Stimulated activated naive CD8-positive, alpha-beta T cell treated with anti-CD3 and anti-CD28 coated beads, Interleukin-15, Interleukin-2, amounts not matched to agents 100 ng/mL and 50 ng/mL, for 24 hours (primary cell): Measurements from ENCODE around the gene MAST1.
A peak's percentile ranks its signal among the peaks of the same experiment; 100 is the strongest.

Experiments used
- H3K27ac Mint-ChIP-seq: one replicate; pipeline ENCODE4 v1.8.0; 2021; ENCODE audit warnings: mild to moderate bottlenecking, mixed read lengths
- H3K27me3 Mint-ChIP-seq: one replicate; pipeline ENCODE4 v1.8.0; 2021; ENCODE audit warnings: mixed read lengths
- H3K36me3 Mint-ChIP-seq: one replicate; pipeline ENCODE4 v1.8.0; 2021; ENCODE audit warnings: low read depth, mixed read lengths
- H3K4me1 Mint-ChIP-seq: one replicate; pipeline ENCODE4 v1.8.0; 2021; ENCODE audit warnings: low read depth, mixed read lengths
- H3K4me3 Mint-ChIP-seq: one replicate; pipeline ENCODE4 v1.8.0; 2021; ENCODE audit warnings: mild to moderate bottlenecking, mixed read lengths
- H3K9me3 Mint-ChIP-seq: one replicate; pipeline ENCODE4 v1.8.0; 2021; ENCODE audit warnings: mixed read lengths

MAST1 gene

DNA sequence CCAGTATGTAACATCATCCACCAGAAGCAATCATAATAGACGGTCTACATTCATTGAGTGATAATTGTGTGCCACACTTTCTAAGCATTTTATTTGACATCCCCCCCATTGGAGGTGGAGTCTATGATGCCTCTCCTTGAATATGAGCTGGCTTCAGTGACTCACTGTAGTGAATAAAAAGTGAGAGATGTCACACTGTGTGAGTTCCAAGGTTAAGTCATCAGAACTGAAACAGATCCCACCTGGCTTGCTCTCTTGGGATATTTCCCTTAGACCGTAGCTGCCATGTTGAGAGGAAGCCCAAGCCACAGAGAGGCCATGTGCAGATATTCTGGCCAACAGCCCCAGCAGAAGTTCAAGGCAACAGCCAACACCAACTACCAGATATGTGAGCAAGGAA, 16.6 kb upstream of the MAST1 start:
- H3K36me3 Mint-ChIP-seq = no peaks in the 10 kb centered on the region
- peaks cover 6% of the 10 kb centered on the region for H3K4me1 Mint-ChIP-seq

DNA sequence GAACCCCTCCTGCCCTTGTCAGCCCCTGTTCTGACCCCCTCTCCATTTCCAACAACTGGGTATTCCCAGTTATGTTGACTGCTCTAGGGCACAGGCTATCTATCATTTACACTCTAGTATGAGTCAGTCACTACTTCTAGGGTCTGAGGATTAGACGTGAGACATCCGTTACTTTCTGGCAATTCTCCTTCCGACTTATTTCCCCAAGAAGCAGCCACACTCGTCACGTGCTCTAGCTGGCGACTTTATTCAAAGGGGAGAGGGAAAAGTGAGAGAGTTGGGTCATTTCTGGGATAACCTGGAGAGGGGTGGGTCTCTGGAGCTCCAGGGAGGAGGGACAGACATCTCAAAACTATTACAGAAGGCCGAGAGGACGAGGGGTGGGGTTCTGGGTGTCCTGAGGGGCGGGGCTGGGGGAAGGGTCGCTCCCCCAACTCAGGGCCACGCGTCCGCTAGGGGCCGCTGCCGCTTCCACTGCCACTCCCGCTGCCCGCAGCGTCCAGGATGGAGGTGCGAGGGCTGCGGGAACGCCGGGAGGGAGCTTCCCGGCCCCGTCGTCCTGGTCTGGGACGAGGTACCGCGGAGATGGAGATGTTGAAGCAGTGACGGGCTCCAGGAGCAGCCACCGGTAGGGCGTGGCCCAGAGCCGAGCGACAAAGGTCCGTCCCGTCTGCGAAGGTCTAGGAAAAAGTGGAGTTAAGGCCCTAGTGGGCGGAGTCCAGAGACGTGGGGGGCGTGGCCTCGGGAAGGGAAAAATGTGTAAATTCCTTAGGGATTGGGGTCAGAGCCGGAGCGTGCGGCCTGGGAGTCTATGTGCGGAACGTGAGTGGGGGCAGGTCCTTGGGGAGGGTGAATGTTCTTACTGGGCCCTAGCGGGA, 12.8 kb upstream of the MAST1 start:
- Mint-ChIP-seq H3K27me3 (peaks cover 48% of the 10 kb centered on the region), H3K4me1 (peaks cover 9% of the 10 kb centered on the region), H3K4me3 (no peak overlapping the region), H3K27ac (no peak overlapping the region), H3K36me3 (no peaks in the 10 kb centered on the region), H3K9me3 (no peaks in the 10 kb centered on the region)

More for the DNA sequence above, 16.6 kb upstream of the MAST1 start:
- no peak overlapping the region for H3K27ac Mint-ChIP-seq
- no peak overlapping the region for H3K4me3 Mint-ChIP-seq
- peaks cover 16% of the 10 kb centered on the region for H3K27me3 Mint-ChIP-seq
- H3K9me3 Mint-ChIP-seq = no peaks in the 10 kb centered on the region

DNA sequence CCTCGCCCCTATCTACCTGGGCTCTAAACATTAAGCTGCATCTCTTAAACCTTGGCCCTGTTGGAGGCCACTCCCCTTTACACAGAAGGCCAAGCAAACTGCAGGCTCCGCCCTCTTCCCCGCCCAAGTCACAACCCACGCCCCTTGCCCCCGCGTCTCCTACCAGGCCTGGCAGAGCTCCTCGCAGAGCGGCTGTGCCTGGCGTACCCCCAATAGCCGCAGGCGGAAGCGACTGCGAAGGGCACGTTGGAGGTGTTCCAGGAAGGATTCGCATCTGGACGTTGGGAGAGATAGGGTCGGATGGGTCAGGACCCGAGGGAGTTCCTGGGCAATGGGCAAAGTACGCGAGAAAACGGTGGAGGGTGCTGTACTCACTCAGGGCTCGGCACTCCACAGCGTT, 9.8 kb upstream of the MAST1 start:
- Mint-ChIP-seq H3K4me3 (no peak overlapping the region), H3K9me3 (no peaks in the 10 kb centered on the region), H3K27me3 (peaks cover 77% of the 10 kb centered on the region), H3K4me1 (peaks cover 25% of the 10 kb centered on the region), H3K36me3 (no peaks in the 10 kb centered on the region), H3K27ac (no peak overlapping the region)

DNA sequence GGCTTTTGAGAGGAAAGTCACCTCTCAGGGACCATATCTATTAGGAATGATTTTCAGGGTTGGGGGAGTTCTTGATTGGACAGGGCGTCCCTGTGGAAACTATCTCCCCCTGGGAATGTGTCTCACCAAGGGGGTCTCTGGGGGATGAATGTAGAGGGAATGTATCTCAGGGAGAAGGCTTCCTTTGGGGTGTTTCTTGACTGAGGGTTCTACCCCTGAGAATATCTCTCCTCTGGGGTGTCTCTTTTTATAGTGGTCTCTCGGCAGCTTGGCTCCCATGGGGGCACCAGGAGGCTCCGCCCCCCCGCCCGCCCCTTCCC, 4.9 kb upstream of the MAST1 start:
- H3K36me3 Mint-ChIP-seq = no peaks in the 10 kb centered on the region
- H3K4me3 Mint-ChIP-seq = peak overlapping the region; percentile 30
- peaks cover 83% of the 10 kb centered on the region for H3K27me3 Mint-ChIP-seq
- no peak overlapping the region for H3K27ac Mint-ChIP-seq
- H3K4me1 Mint-ChIP-seq = peaks cover 40% of the 10 kb centered on the region
- H3K9me3 Mint-ChIP-seq = no peaks in the 10 kb centered on the region

DNA sequence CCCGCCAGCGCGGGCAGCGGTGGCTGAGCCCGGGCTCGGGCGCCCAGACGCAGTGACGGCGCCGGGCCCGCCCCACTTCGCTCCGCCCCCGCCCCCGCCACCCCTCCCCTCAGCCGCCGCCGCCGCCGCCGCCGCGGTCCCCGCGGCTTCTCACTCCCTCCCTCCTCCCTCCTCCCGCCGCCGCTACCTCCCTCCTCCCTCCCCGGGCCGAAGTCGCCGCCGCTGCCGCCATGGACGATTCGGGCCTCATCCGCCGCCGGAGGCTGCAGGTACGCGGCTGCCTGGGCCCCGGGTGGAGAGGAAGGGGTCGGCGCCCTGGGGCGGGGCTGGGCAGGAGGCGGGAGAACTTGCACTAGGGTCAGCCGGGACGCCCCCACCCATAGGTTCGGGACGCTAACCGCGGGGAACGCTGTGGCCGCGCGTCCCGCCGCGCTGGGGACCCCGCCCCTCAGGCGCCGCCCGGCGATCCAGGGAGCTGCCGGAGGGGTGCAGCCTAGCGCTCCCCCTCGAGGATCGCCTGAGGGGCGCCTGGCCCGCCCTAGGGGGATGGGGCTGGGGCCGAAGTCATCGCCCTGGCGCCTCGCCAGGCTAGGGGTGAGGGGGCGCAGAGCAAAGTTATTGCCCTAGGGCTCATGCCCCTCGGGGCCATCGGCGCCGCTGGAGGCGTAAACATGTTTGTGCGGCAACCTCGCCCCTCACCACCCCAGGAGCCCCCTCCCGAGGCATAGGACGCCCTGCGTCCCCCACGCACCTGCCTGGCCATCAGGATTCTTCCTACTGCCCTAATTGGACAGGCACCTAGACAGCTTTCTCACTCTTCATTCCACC, 4.4 kb upstream of the MAST1 start:
- H3K4me3 Mint-ChIP-seq = peak overlapping the region; percentile 28
- no peaks in the 10 kb centered on the region for H3K9me3 Mint-ChIP-seq
- H3K27me3 Mint-ChIP-seq = peaks cover 78% of the 10 kb centered on the region
- H3K36me3 Mint-ChIP-seq = no peaks in the 10 kb centered on the region
- peaks cover 39% of the 10 kb centered on the region for H3K4me1 Mint-ChIP-seq
- H3K27ac Mint-ChIP-seq = no peak overlapping the region

DNA sequence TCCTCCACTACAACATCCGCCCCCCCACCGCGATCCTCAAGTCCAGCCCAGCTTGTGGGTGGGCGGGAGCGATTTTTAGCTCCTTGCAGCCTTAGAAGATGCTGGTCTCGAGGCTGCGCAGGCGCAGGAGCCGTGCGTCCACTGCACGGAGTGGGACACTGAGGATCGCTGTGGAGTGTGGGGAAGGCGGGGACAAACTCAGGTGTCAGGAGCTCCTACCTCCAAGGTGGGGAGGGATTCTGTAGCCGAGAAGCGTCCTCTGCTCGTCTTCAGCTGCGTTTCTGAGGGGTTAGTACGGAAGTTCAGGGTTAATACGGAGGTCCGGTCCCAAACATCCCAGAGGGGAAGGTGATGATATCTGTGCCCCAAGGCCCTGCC, 3.8 kb upstream of the MAST1 start, which contains the start of gene RTBDN:
TSS of gene RTBDN (minus strand) at position 14 of the 378 bp plus-strand sequence. CDS start 4,600 bp downstream, outside the sequence.
- Mint-ChIP-seq H3K9me3 (no peaks in the 10 kb centered on the region), H3K27ac (no peak within 1 kb of the TSS), H3K4me1 (peaks cover 44% of the 10 kb centered on the region), H3K27me3 (peaks cover 81% of the 10 kb centered on the region), H3K4me3 (peak within 1 kb of the TSS; percentile 30), H3K36me3 (no peaks in the 10 kb centered on the region)

DNA sequence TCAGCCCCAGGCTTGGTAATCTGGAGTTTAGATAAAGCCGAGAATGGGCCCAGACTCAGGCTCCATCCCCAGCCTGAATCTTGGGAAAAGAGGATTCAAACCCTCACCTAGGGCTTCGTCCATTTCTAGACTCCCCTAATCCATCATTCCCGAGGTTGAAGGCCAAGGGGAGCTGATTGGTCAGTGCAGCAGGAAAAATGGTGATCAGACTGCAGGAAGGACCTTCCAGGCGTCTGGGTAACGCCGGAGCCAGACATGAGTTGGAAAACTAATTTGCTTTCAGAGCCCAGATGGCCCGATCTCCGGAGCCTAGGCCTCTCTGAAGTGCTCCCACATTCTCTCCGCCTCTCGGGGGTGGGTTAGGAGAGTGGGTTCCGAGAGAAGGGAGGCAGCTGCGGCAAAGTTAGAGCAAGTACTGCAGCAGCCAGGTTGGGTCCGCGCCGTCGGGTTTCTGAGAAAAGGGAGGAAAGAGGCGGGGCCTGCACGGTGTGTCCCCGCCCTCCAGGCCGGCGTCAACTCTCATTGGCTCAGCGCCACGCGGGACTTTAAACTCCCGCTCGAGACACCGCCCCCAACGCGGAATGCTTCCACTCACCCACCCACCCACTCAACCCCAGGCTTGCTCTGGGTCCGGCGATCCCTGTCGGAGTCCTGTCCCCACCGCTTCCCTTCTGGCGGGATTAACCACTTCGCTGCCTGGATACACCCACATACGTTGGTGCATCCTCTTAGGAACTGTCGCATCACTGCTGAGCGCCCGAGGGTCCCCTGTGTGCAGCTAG, 3.1 kb upstream of the MAST1 start:
- Mint-ChIP-seq H3K9me3 (no peaks in the 10 kb centered on the region), H3K4me3 (peak overlapping the region; percentile 28), H3K27ac (no peak overlapping the region), H3K27me3 (peaks cover 81% of the 10 kb centered on the region), H3K36me3 (no peaks in the 10 kb centered on the region), H3K4me1 (peaks cover 47% of the 10 kb centered on the region)

DNA sequence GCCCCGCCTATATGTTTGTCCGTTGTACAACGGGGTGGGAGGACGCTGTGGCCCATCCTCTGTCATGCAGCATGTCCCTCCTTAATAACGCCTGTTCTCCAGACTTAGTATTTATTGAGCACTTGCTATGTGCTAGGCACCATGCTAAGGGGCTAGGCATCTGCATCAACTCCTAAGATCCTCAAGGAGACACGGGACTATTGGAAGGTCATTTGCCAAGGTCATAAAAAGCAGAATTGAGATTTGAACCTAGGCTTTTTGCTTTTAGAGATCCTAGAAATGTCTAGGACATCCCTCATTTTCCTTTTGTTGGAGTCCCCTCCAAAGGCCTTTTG, 1.8 kb upstream of the MAST1 start:
- peaks cover 58% of the 10 kb centered on the region for H3K4me1 Mint-ChIP-seq
- H3K27ac Mint-ChIP-seq = no peak overlapping the region
- H3K9me3 Mint-ChIP-seq = no peaks in the 10 kb centered on the region
- no peaks in the 10 kb centered on the region for H3K36me3 Mint-ChIP-seq
- peak overlapping the region; percentile 23 for H3K4me3 Mint-ChIP-seq
- H3K27me3 Mint-ChIP-seq = peaks cover 80% of the 10 kb centered on the region

DNA sequence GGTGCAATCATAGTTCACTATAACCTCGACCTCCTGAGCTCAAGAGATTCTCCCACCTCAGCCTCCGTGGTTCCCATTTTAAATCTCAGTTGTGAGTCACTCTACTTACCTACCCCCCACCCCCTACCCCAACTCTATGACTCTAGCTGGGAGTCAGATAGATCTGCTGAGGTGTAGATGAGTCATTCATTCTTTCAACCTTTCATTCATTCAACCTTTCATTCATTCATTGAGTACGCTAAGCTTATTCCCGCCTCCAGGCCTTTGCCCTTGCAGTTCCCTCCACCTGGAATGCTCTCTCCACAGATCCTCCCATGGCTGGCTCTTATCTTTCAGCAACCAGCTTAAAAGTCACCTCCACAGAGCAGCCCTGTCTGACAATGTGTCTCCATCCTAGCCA, 1.1 kb upstream of the MAST1 start:
- Mint-ChIP-seq H3K36me3 (no peaks in the 10 kb centered on the region), H3K27ac (peak overlapping the region; percentile 26), H3K4me1 (peaks cover 54% of the 10 kb centered on the region), H3K4me3 (peak overlapping the region; percentile 28), H3K27me3 (peaks cover 79% of the 10 kb centered on the region), H3K9me3 (no peaks in the 10 kb centered on the region)

DNA sequence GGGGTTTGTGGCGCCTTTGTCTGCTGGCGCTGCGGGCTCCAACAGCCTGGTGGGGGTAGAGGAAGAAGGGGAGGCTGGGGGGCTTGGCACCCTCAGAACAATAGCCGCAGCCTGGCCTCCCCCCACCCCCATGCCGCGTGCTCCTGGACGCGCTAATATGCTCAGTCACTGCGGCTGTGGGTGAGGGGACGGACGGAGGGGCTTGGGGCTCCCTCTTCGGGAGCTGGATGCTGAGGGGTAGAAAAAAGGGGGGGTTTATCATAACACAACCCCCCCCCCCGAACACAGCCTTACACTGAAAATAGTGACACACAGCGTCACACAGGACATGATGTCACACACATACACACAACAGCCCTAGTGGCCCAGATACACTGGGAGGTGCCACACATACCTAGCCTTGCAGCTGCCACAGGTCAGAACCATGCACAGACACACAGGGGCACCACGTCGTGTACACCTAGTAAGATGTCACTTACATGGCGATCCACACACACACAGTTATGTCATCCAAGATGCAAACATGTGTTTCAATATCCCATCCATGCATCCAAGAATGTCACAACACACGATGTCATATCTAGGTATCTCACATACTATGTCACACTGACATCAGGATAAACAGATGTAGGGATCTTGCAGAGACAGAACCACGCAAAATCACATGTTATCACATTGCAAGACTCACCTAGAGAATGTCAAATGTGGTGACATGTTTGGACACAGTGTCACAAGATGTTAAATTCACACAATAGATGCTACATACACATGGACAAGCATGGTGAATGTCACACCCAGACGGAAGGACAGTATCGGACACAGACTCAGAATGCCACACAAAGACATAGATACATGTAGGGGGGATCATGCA, 806 bp downstream of the MAST1 start:
- H3K4me3 Mint-ChIP-seq = peak overlapping the region; percentile 58
- H3K4me1 Mint-ChIP-seq = peaks cover 45% of the 10 kb centered on the region
- no peak overlapping the region for H3K27ac Mint-ChIP-seq
- H3K36me3 Mint-ChIP-seq = no peaks in the 10 kb centered on the region
- H3K9me3 Mint-ChIP-seq = no peaks in the 10 kb centered on the region
- peaks cover 76% of the 10 kb centered on the region for H3K27me3 Mint-ChIP-seq

DNA sequence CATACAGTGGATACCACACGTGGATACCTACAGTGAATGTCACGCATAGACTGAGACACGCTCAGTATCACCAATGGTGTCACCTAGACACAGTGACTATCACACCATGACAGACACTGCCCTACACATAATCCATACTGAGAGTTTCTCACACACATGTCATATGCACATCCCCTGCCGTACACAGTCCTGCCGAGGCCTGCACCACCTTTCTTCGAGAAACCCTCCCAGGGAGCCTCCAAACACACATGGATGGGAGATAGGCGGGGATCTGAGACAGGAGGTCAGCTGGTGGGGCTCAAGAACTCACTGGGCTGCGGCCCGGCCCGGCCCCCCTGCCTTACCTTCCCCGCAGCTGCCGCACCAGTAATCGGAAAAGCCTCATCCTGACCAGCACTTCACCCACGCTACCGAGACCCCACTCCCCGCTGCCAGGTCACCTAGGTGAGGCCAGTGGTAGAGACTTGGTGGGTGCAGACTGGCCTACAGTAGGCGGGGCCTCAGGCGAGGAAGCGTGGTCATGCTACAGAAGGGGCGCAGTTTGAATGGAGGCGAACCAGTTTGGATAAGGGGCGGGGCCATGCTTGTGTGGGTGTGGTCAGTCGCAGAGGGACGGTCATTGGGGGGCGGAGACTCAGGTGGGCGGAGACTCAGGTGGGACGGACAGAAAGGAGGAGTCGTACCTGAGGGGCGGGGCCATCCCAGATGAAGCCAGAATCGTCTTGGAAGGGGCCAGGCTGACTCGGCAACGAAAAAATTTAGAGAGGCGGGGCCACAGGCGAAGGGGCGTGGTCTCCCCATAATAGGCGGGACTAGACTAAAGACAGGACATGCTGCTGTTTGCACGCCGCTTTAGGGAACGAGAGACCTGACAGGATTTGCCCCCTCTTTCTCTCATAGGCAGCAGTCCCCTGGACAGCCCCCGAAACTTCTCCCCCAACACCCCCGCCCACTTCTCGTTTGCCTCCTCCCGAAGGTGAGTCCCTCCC, 2.1 kb downstream of the MAST1 start:
- Mint-ChIP-seq H3K27me3 (peaks cover 70% of the 10 kb centered on the region), H3K27ac (no peak overlapping the region), H3K4me3 (no peak overlapping the region), H3K9me3 (no peaks in the 10 kb centered on the region), H3K4me1 (peaks cover 37% of the 10 kb centered on the region), H3K36me3 (no peaks in the 10 kb centered on the region)

DNA sequence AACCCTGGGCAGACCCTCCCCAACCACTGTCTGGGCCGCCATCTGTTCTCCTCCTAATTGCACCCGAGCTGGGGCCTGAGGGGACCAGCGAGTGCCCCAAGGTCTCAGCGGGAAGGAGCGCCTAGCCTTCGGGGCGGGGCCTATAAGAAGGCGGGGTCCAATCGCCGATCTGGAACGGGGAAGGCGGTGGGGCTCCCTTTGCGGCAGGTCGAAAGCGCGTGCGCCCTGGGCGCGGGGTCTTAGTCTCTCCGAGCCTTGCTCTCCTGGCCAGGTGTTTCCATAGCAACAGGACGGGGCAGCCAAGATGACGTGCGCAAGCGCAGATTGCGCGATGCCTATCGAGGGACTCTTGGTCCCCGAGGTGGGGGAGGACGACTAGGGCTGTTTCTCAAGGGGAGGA, 2.8 kb downstream of the MAST1 start:
- no peak overlapping the region for H3K4me3 Mint-ChIP-seq
- H3K27ac Mint-ChIP-seq = no peak overlapping the region
- no peaks in the 10 kb centered on the region for H3K9me3 Mint-ChIP-seq
- H3K4me1 Mint-ChIP-seq = peaks cover 37% of the 10 kb centered on the region
- peaks cover 66% of the 10 kb centered on the region for H3K27me3 Mint-ChIP-seq
- H3K36me3 Mint-ChIP-seq = no peaks in the 10 kb centered on the region

DNA sequence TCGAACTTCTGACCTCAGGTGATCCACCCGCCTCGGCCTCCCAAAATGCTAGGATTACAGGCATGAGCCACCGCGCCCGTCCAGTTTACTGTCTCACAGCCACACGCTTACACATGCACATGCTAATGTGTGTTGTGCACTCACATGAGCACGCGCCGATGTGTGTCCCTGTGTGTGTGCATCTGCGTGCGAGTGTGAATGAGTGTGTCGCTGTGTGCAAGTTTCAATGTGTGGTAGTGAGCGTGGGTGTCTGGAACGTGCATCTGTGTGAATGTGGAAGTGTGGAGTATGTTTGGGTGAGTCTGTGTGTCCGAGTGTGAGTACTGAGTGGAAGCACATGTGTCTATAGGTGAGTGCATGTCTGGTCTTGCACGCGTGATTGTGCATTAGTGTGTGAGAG, 4.2 kb downstream of the MAST1 start:
- Mint-ChIP-seq H3K27me3 (peaks cover 59% of the 10 kb centered on the region), H3K36me3 (no peaks in the 10 kb centered on the region), H3K9me3 (no peaks in the 10 kb centered on the region), H3K27ac (no peak overlapping the region), H3K4me3 (no peak overlapping the region), H3K4me1 (peaks cover 32% of the 10 kb centered on the region)
